IPS-15b (cell line): ENCODE data around the gene NDUFAF3.

Experiments
- H3K27me3 ChIP-seq: one replicate; pipeline ENCODE4 v1.6.1; 2013; ENCODE audit warnings: low read length; ENCODE audit not compliant: control insufficient read depth, insufficient read depth
- H3K36me3 ChIP-seq: one replicate; pipeline ENCODE4 v1.6.1; 2013; ENCODE audit warnings: low read length; ENCODE audit not compliant: control insufficient read depth, insufficient read depth
- H3K4me1 ChIP-seq: one replicate; pipeline ENCODE4 v1.6.1; 2013; ENCODE audit warnings: mild to moderate bottlenecking, low read length; ENCODE audit not compliant: control insufficient read depth, insufficient read depth
- H3K4me3 ChIP-seq: one replicate; pipeline ENCODE4 v1.5.1; 2013; ENCODE audit warnings: low read depth, low read length
- H3K9ac ChIP-seq: one replicate; pipeline ENCODE4 v1.6.1; 2013; ENCODE audit warnings: low read depth, mild to moderate bottlenecking, low read length
- H3K9me3 ChIP-seq: one replicate; pipeline ENCODE4 v1.6.1; 2013; ENCODE audit warnings: mild to moderate bottlenecking, low read length; ENCODE audit not compliant: control insufficient read depth, insufficient read depth

NDUFAF3 gene

GRCh38 chr3:49022688-49023171, 809 bp downstream of the NDUFAF3 start:
- H3K9ac ChIP-seq: peak overlapping the region; percentile 96
- peaks cover 39% of the 10 kb centered on the region for H3K36me3 ChIP-seq
- no peaks in the 10 kb centered on the region for H3K27me3 ChIP-seq
- peak overlapping the region; percentile 92 for H3K4me3 ChIP-seq
- no peaks in the 10 kb centered on the region for H3K9me3 ChIP-seq
- H3K4me1 ChIP-seq: peaks cover 8% of the 10 kb centered on the region

GRCh38 chr3:49023775-49024174, 1.9 kb downstream of the NDUFAF3 start:
- H3K4me3 ChIP-seq: no peak overlapping the region
- peaks cover 39% of the 10 kb centered on the region for H3K36me3 ChIP-seq
- no peaks in the 10 kb centered on the region for H3K27me3 ChIP-seq
- peaks cover 15% of the 10 kb centered on the region for H3K4me1 ChIP-seq
- no peaks in the 10 kb centered on the region for H3K9me3 ChIP-seq
- no peak overlapping the region for H3K9ac ChIP-seq

- Histone ChIP-seq H3K9ac (no peak overlapping the region), H3K9me3 (no peaks in the 10 kb centered on the region), H3K4me1 (peaks cover 15% of the 10 kb centered on the region), H3K27me3 (no peaks in the 10 kb centered on the region), H3K4me3 (no peak overlapping the region), H3K36me3 (peaks cover 39% of the 10 kb centered on the region)
Measured at GRCh38 chr3:49024449-49024848, 2.5 kb downstream of the NDUFAF3 start.

- no peak overlapping the region for H3K4me3 ChIP-seq
- no peaks in the 10 kb centered on the region for H3K9me3 ChIP-seq
- H3K36me3 ChIP-seq: peaks cover 43% of the 10 kb centered on the region
- peaks cover 12% of the 10 kb centered on the region for H3K4me1 ChIP-seq
- H3K27me3 ChIP-seq: no peaks in the 10 kb centered on the region
- H3K9ac ChIP-seq: no peak overlapping the region
Measured at GRCh38 chr3:49025005-49025792, 3.3 kb downstream of the NDUFAF3 start.

- peaks cover 12% of the 10 kb centered on the region for H3K4me1 ChIP-seq
- H3K36me3 ChIP-seq: peaks cover 47% of the 10 kb centered on the region
- H3K27me3 ChIP-seq: no peaks in the 10 kb centered on the region
- H3K9ac ChIP-seq: no peak overlapping the region
- H3K4me3 ChIP-seq: no peak overlapping the region
- no peaks in the 10 kb centered on the region for H3K9me3 ChIP-seq
Measured at GRCh38 chr3:49025793-49026520, 4.0 kb downstream of the NDUFAF3 start.

- peaks cover 47% of the 10 kb centered on the region for H3K36me3 ChIP-seq
- H3K4me3 ChIP-seq: no peak overlapping the region
- no peaks in the 10 kb centered on the region for H3K9me3 ChIP-seq
- peaks cover 12% of the 10 kb centered on the region for H3K4me1 ChIP-seq
- no peak overlapping the region for H3K9ac ChIP-seq
- no peaks in the 10 kb centered on the region for H3K27me3 ChIP-seq
Measured at GRCh38 chr3:49026536-49026935, 4.6 kb downstream of the NDUFAF3 start.

GRCh38 chr3:49027634-49028033, 5.7 kb downstream of the NDUFAF3 start:
- H3K27me3 ChIP-seq: no peaks in the 10 kb centered on the region

GRCh38 chr3:49028298-49028672, 6.4 kb downstream of the NDUFAF3 start:
- Histone ChIP-seq H3K4me3 (peak overlapping the region; percentile 98), H3K36me3 (peaks cover 63% of the 10 kb centered on the region), H3K4me1 (peaks cover 7% of the 10 kb centered on the region), H3K9me3 (no peaks in the 10 kb centered on the region), H3K27me3 (no peaks in the 10 kb centered on the region), H3K9ac (peak overlapping the region; percentile 82)

More at GRCh38 chr3:49027634-49028033, 5.7 kb downstream of the NDUFAF3 start:
- H3K4me1 ChIP-seq: peaks cover 12% of the 10 kb centered on the region
- no peaks in the 10 kb centered on the region for H3K9me3 ChIP-seq
- H3K9ac ChIP-seq: no peak overlapping the region
- no peak overlapping the region for H3K4me3 ChIP-seq
- H3K36me3 ChIP-seq: peaks cover 56% of the 10 kb centered on the region

GRCh38 chr3:49028673-49029562, 7.0 kb downstream of the NDUFAF3 start, which contains the start of gene IMPDH2:
IMPDH2 (minus strand) TSS chr3:49029398; CDS start chr3:49029350, 48 bp downstream.
- Histone ChIP-seq H3K4me3 (peak within 1 kb of the TSS; percentile 98), H3K27me3 (no peaks in the 10 kb centered on the region), H3K9ac (peak within 1 kb of the TSS; percentile 82), H3K36me3 (peaks cover 62% of the 10 kb centered on the region), H3K4me1 (peaks cover 7% of the 10 kb centered on the region), H3K9me3 (no peaks in the 10 kb centered on the region)

- Histone ChIP-seq H3K36me3 (peaks cover 58% of the 10 kb centered on the region), H3K9me3 (no peaks in the 10 kb centered on the region), H3K27me3 (no peaks in the 10 kb centered on the region), H3K9ac (no peak overlapping the region), H3K4me3 (peak overlapping the region; percentile 98), H3K4me1 (peaks cover 7% of the 10 kb centered on the region)
Measured at GRCh38 chr3:49029563-49029884, 7.6 kb downstream of the NDUFAF3 start.

GRCh38 chr3:49030321-49030720, 8.4 kb downstream of the NDUFAF3 start:
- Histone ChIP-seq H3K9ac (no peak overlapping the region), H3K4me1 (peaks cover 7% of the 10 kb centered on the region), H3K4me3 (no peak overlapping the region), H3K27me3 (no peaks in the 10 kb centered on the region), H3K9me3 (no peaks in the 10 kb centered on the region), H3K36me3 (peaks cover 50% of the 10 kb centered on the region)
